ENCODE data around the gene TRPT1. TPM values are rescaled to one million over a fixed set of nuclear protein-coding genes. Genes with fewer than 3 reads are reported as not detected.
"Not testable (repeated sequence)": the region's sequence is repeated elsewhere in the genome, so short reads cannot be mapped to it uniquely, and the experiment has no call there.

The TRPT1 gene
- total RNA-seq, 1 donor from 2014 or later: 29.4 TPM

DNA sequence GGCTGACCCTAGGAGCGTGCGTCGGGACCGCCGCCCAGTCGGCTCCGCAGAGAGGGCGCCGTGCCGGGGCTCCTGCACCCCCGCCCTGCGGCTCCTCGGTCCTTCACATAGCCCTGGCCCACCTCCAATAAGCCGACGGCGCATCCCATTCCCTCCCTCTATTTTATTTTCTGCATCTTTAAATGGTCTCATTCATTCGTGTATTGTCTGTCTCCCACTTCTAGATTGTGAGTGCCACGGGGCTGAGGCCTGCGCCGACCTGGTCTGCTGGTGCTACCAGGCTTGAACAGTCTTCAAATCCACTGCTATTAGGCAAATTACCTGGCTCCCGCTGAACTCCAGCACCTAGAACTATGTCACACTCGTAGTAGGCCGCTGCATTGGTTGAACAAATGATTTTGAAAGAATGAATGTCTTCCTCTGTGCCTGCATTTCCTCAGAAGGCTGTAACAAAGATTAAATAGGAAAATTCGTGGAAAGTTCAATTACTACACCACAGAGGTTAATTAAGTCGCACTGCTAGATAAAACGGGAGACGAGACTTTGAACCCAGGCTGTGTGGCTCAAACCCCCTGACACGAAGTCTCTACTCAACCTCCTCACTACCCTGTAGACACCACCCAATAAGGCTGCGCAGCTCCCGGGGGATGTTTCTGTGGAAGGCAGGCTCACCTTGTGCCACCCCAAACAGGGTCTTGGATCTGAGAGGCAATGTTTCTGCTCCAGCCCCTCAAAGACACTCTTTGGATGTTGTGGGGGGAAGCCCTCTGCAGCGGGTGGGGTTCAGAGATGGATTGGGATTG lies 21.9 kb upstream of the TRPT1 start:
- Histone ChIP-seq H3K9ac (ENCODE audit: low read length) (peak overlapping the region; percentile 81), H3K4me1 (ENCODE audit: insufficient read depth, low read length) (peaks cover 33% of the 10 kb centered on the region), H2AFZ (ENCODE audit: low read depth, low read length) (peak overlapping the region; percentile 61), H3K27ac (ENCODE audit: low read depth, low read length) (no peak overlapping the region), H3K79me2 (ENCODE audit: insufficient read depth, low read length) (peaks cover 49% of the 10 kb centered on the region), H3K4me3 (ENCODE audit: insufficient read depth, low read depth, low read length) (peak overlapping the region; percentile 73), H3K27me3 (ENCODE audit: insufficient read depth, low read length) (no peaks in the 10 kb centered on the region), H3K36me3 (ENCODE audit: insufficient read depth, low read length) (peaks cover 3% of the 10 kb centered on the region), H4K20me1 (ENCODE audit: insufficient read depth, low read length) (peaks cover 32% of the 10 kb centered on the region), H3K4me2 (ENCODE audit: low read length) (peak overlapping the region; percentile 98), H3K9me3 (ENCODE audit: insufficient read depth, low read depth, low read length) (no peaks in the 10 kb centered on the region)
- Mint-ChIP-seq H3K9me3 (ENCODE audit: unreplicated experiment) (no peaks in the 10 kb centered on the region), H3K4me3 (ENCODE audit: unreplicated experiment) (peak overlapping the region; percentile 85), H3K27ac (ENCODE audit: unreplicated experiment) (peak overlapping the region; percentile 83), H3K36me3 (ENCODE audit: low read depth, unreplicated experiment) (peaks cover 9% of the 10 kb centered on the region), H3K27me3 (ENCODE audit: low read depth, unreplicated experiment) (no peaks in the 10 kb centered on the region), H3K4me1 (ENCODE audit: low read depth, unreplicated experiment) (peaks cover 20% of the 10 kb centered on the region)
- FAIRE-seq: no peak
- TF ChIP-seq, protein P1, sequence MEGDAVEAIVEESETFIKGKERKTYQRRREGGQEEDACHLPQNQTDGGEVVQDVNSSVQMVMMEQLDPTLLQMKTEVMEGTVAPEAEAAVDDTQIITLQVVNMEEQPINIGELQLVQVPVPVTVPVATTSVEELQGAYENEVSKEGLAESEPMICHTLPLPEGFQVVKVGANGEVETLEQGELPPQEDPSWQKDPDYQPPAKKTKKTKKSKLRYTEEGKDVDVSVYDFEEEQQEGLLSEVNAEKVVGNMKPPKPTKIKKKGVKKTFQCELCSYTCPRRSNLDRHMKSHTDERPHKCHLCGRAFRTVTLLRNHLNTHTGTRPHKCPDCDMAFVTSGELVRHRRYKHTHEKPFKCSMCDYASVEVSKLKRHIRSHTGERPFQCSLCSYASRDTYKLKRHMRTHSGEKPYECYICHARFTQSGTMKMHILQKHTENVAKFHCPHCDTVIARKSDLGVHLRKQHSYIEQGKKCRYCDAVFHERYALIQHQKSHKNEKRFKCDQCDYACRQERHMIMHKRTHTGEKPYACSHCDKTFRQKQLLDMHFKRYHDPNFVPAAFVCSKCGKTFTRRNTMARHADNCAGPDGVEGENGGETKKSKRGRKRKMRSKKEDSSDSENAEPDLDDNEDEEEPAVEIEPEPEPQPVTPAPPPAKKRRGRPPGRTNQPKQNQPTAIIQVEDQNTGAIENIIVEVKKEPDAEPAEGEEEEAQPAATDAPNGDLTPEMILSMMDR (IDR thresholded peaks at IDR 0.05; ENCODE audit: insufficient read depth, low read depth, low read length): no peak
- TF ChIP-seq EZH2 (IDR thresholded peaks at IDR 0.05; ENCODE audit: insufficient read depth, low read length): no peak
- no peak for DNase-seq (ENCODE audit: low read depth)

DNA sequence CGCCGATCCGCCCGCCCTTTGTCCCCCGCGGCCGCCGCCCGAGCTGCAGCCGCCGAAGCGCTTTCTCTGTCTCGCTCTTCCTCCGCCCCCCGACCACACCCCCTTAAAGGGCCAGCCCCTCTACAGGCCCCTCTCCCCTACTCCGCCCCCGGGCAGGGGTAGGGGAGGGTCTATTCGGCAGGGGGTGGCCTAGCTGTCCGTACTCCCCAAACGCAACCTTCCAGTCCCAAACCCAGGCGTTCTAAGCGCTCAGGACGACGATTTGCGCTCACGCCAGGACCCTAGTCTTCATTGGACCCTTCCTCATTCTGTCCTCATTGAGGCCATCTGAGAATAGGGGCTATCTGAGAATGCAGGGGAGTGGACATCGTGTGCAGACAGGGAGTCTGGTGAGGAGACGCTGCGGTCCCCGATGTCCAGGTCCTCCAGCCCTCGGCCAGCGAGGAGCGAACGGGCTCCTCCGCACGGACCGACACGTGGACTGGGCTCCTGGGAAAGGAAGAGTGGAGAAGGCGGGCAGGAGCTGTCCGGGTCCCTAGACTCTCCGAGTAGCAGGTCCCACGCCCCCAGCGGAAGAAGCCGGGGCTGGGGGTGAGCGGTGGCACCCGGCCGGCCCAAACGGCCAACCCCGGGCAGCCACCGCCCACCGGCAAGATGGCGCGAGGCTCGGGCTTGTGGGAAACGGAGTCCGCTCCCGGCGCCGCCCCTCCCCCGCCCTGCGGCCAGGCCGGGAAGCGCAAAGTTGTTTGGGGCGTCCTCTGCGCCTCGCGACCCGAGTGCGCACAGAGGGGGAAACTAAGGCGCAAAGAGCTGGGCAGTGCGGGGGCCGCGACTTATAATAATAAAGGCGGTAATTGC lies 21.1 kb upstream of the TRPT1 start, which contains the start of gene PPP1R14B:
TSS of gene PPP1R14B (minus strand) at position 73 of the 858 bp plus-strand sequence. CDS start 270 bp downstream, outside the sequence.
- peak within 1 kb of the TSS; percentile 61 for H2AFZ ChIP-seq (ENCODE audit: low read depth, low read length)
- H3K27ac Mint-ChIP-seq (ENCODE audit: unreplicated experiment): peak within 1 kb of the TSS; percentile 85

DNA sequence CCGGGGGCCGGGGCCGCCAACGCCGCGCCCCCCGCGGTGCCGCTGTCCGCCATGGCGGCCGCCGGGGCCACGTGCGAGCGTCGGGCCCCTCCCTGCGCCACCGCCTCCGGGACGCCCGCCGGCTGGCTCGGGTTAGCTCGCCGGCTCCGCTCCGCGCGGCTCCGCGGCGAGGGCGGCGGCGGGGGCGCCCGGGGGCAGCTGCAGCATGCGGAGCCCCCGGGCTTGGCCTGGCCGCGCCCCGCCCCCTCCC lies 20.6 kb upstream of the TRPT1 start:
- FAIRE-seq; H3K27ac ChIP-seq (ENCODE audit: low read depth, low read length); H3K9me3 ChIP-seq (ENCODE audit: insufficient read depth, low read depth, low read length); H3K9me3 Mint-ChIP-seq (ENCODE audit: unreplicated experiment); H3K27me3 Mint-ChIP-seq (ENCODE audit: low read depth, unreplicated experiment); H3K27ac Mint-ChIP-seq (ENCODE audit: unreplicated experiment); DNase-seq (ENCODE audit: low read depth); H3K36me3 ChIP-seq (ENCODE audit: insufficient read depth, low read length); H3K4me3 Mint-ChIP-seq (ENCODE audit: unreplicated experiment); H2AFZ ChIP-seq (ENCODE audit: low read depth, low read length); H3K27me3 ChIP-seq (ENCODE audit: insufficient read depth, low read length); H3K36me3 Mint-ChIP-seq (ENCODE audit: low read depth, unreplicated experiment): not testable (repeated sequence)
- Histone ChIP-seq H3K79me2 (ENCODE audit: insufficient read depth, low read length) (peaks cover 49% of the 10 kb centered on the region), H3K9ac (ENCODE audit: low read length) (peak overlapping the region; percentile 95), H3K4me3 (ENCODE audit: insufficient read depth, low read depth, low read length) (peak overlapping the region; percentile 96), H3K4me1 (ENCODE audit: insufficient read depth, low read length) (peaks cover 37% of the 10 kb centered on the region), H3K4me2 (ENCODE audit: low read length) (peak overlapping the region; percentile 99), H4K20me1 (ENCODE audit: insufficient read depth, low read length) (peaks cover 28% of the 10 kb centered on the region)
- peaks cover 20% of the 10 kb centered on the region for H3K4me1 Mint-ChIP-seq (ENCODE audit: low read depth, unreplicated experiment)

More for the DNA sequence above, 21.1 kb upstream of the TRPT1 start, which contains the start of gene PPP1R14B:
- no peak for FAIRE-seq
- Mint-ChIP-seq H3K4me3 (ENCODE audit: unreplicated experiment) (peak within 1 kb of the TSS; percentile 95), H3K4me1 (ENCODE audit: low read depth, unreplicated experiment) (peaks cover 20% of the 10 kb centered on the region), H3K27me3 (ENCODE audit: low read depth, unreplicated experiment) (no peaks in the 10 kb centered on the region), H3K36me3 (ENCODE audit: low read depth, unreplicated experiment) (peaks cover 9% of the 10 kb centered on the region), H3K9me3 (ENCODE audit: unreplicated experiment) (no peaks in the 10 kb centered on the region)
- peak within 1 kb of the TSS; percentile 95 for H3K9ac ChIP-seq (ENCODE audit: low read length)
- H3K36me3 ChIP-seq (ENCODE audit: insufficient read depth, low read length): peaks cover 3% of the 10 kb centered on the region
- H3K9me3 ChIP-seq (ENCODE audit: insufficient read depth, low read depth, low read length): no peaks in the 10 kb centered on the region
- H3K79me2 ChIP-seq (ENCODE audit: insufficient read depth, low read length): peaks cover 49% of the 10 kb centered on the region
- H3K27ac ChIP-seq (ENCODE audit: low read depth, low read length): peak within 1 kb of the TSS; percentile 91
- H3K4me3 ChIP-seq (ENCODE audit: insufficient read depth, low read depth, low read length): peak within 1 kb of the TSS; percentile 96
- peak; percentile 68 for DNase-seq (ENCODE audit: low read depth)
- H3K4me2 ChIP-seq (ENCODE audit: low read length): peak within 1 kb of the TSS; percentile 99
- H4K20me1 ChIP-seq (ENCODE audit: insufficient read depth, low read length): peaks cover 28% of the 10 kb centered on the region
- peaks cover 37% of the 10 kb centered on the region for H3K4me1 ChIP-seq (ENCODE audit: insufficient read depth, low read length)
- TF ChIP-seq EZH2 (IDR thresholded peaks at IDR 0.05; ENCODE audit: insufficient read depth, low read length): no peak
- TF ChIP-seq, protein P1 (IDR thresholded peaks at IDR 0.05; ENCODE audit: insufficient read depth, low read depth, low read length): no peak
- H3K27me3 ChIP-seq (ENCODE audit: insufficient read depth, low read length): no peaks in the 10 kb centered on the region
